ENCODE results near the gene AQP6. TPM values are rescaled to one million over a fixed set of nuclear protein-coding genes. Genes with fewer than 3 reads are reported as not detected.

The AQP6 gene, protein sequence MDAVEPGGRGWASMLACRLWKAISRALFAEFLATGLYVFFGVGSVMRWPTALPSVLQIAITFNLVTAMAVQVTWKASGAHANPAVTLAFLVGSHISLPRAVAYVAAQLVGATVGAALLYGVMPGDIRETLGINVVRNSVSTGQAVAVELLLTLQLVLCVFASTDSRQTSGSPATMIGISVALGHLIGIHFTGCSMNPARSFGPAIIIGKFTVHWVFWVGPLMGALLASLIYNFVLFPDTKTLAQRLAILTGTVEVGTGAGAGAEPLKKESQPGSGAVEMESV
- total RNA-seq = not detected in 2 replicates
- long read RNA-seq = 0 reads

DNA sequence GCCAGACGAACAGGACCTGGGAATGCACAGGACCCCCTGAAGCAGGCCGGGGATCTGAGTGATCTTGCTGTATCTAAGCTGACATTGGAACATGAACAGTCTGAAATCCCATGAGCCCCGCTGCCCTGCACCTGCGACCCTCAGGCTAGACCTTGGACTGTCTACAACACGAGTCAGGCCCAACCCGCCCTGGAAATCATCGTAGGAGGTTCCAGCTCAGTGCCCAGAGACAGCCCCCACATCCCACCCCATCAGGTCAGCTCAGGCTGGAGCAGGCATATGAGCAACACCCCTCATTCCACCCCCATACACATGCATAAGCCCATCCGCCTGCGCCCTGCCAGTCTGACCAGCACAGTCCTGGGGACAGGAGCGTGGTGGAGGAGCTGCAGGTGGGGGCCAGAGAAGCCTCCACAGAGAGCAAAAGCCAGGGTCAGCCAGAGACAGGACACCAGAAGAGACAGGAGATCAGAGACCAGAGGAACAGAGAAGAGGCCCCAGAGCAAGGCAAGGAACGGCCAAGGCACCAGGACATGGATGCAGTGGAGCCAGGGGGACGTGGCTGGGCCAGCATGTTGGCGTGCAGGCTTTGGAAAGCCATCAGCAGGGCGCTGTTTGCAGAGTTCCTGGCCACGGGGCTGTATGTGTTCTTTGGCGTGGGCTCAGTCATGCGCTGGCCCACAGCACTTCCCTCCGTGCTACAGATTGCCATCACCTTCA is at the start of gene AQP6:
TSS of gene AQP6 (plus strand) at position 307 of the 720 bp plus-strand sequence. CDS start at position 534, 227 bp downstream.
- TF ChIP-seq, protein P1, sequence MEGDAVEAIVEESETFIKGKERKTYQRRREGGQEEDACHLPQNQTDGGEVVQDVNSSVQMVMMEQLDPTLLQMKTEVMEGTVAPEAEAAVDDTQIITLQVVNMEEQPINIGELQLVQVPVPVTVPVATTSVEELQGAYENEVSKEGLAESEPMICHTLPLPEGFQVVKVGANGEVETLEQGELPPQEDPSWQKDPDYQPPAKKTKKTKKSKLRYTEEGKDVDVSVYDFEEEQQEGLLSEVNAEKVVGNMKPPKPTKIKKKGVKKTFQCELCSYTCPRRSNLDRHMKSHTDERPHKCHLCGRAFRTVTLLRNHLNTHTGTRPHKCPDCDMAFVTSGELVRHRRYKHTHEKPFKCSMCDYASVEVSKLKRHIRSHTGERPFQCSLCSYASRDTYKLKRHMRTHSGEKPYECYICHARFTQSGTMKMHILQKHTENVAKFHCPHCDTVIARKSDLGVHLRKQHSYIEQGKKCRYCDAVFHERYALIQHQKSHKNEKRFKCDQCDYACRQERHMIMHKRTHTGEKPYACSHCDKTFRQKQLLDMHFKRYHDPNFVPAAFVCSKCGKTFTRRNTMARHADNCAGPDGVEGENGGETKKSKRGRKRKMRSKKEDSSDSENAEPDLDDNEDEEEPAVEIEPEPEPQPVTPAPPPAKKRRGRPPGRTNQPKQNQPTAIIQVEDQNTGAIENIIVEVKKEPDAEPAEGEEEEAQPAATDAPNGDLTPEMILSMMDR (IDR thresholded peaks at IDR 0.05) = no peak
- Mint-ChIP-seq H3K9me3 (ENCODE audit: unreplicated experiment) (no peaks in the 10 kb centered on the region), H3K4me3 (ENCODE audit: unreplicated experiment) (no peak within 1 kb of the TSS), H3K36me3 (ENCODE audit: unreplicated experiment) (peaks cover 2% of the 10 kb centered on the region), H3K27ac (ENCODE audit: unreplicated experiment) (no peak within 1 kb of the TSS), H3K4me1 (ENCODE audit: unreplicated experiment) (peaks cover under 1% of the 10 kb centered on the region), H3K27me3 (ENCODE audit: unreplicated experiment) (peaks cover 3% of the 10 kb centered on the region)
- DNase-seq (ENCODE audit: extremely low spot score, unreplicated experiment) = no peak

DNA sequence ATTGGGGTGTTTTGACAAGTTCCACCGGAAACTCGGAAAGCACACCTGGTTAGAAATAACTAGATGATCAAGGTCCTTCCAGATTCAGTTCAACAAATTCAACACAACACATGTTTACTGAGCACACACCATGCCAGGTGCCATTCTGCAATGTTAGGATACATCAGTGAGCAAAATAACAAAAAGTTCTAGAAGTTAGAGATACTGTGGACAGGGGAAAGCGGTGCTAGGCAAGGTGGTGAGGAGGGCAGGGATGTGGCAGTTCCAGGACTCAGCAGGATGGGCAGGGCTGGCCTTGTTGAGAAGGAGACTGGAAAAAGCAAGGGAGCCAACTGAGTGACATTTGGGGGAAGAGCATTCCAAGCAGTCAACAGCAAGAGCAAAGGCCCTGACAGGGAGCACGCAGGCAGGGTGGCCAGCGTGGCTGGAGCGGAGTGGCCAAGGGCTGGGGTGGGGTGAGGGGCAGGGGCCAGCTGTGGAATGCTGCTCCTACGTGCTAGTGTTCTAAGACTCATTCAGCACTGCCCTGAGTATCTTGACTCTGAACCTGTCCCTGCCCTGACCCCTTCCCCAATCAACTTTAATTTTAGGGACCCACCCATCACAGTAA is 49.6 kb upstream of the AQP6 start:
- Mint-ChIP-seq H3K27ac (ENCODE audit: unreplicated experiment) (peak overlapping the region; percentile 16), H3K27me3 (ENCODE audit: unreplicated experiment) (no peaks in the 10 kb centered on the region), H3K9me3 (ENCODE audit: unreplicated experiment) (no peaks in the 10 kb centered on the region), H3K4me3 (ENCODE audit: unreplicated experiment) (no peak overlapping the region), H3K36me3 (ENCODE audit: unreplicated experiment) (no peaks in the 10 kb centered on the region), H3K4me1 (ENCODE audit: unreplicated experiment) (peaks cover 2% of the 10 kb centered on the region)
- DNase-seq (ENCODE audit: extremely low spot score, unreplicated experiment) = no peak
- TF ChIP-seq, protein P1 (IDR thresholded peaks at IDR 0.05) = no peak

DNA sequence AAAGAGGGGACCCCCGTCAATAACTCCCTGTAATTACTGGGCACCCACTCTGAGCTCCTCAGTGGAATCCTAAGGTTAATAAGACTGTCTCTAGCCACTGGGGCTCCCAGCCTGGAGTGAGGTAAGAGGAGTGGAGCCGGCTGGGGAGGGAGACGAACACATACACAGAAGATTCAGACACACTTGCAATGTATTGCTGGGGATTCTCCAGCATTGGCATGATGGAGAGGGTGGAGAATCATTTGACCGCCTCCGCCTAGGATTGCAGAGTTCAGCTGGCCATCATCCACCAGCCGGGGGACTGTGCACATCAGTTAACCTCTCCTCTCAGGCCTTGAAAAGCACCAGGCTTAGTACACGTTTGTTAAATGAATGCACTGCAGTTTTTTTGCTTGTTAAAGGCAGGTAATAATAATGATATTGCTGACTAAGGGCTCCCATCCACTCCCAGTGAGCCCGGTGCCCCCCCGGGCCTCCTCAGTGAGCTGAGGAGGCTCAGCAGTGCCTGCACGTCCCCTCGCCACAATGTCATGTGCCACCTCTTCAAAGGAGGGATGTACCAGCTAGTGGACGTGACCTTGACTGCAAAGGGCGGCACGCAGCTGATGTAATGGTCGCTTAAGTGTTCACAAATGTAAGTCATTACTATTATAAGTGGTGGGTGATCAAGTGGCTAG is 48.7 kb upstream of the AQP6 start:
- no peaks in the 10 kb centered on the region for H3K36me3 Mint-ChIP-seq (ENCODE audit: unreplicated experiment)
- DNase-seq (ENCODE audit: extremely low spot score, unreplicated experiment) = no peak
- no peak overlapping the region for H3K4me3 Mint-ChIP-seq (ENCODE audit: unreplicated experiment)
- TF ChIP-seq, protein P1 (IDR thresholded peaks at IDR 0.05) = no peak
- no peaks in the 10 kb centered on the region for H3K9me3 Mint-ChIP-seq (ENCODE audit: unreplicated experiment)
- H3K4me1 Mint-ChIP-seq (ENCODE audit: unreplicated experiment) = peaks cover 2% of the 10 kb centered on the region
- H3K27ac Mint-ChIP-seq (ENCODE audit: unreplicated experiment) = no peak overlapping the region
- no peaks in the 10 kb centered on the region for H3K27me3 Mint-ChIP-seq (ENCODE audit: unreplicated experiment)

DNA sequence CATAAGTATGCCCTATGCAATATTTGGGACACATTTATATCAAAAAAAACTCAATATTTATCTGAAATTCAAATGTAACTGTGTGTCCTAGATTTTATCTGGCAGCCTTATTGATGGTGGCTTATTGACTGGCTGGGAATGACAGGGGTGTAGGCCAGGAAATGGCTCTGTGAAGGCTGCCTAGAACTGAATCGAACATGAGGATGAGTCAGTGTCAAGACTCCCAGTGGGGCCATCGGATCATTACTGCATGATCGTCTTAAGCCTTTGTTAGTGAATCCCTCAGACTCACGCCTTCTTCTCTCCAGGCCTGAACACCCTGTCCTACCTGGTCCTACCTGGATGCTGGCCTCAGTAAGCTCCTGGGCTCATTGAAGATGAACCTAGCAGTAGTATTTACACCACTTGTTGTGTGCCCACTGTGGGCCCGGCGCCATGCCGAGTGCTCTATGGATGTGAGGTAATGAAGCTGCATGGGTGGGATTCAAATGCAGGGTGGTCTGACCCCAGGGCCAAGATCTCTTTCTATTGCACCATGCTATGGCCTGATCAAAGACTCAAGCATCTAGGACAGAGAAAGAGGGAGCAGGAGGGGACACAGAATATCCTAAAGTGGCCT is 48.0 kb upstream of the AQP6 start:
- no peaks in the 10 kb centered on the region for H3K36me3 Mint-ChIP-seq (ENCODE audit: unreplicated experiment)
- no peaks in the 10 kb centered on the region for H3K9me3 Mint-ChIP-seq (ENCODE audit: unreplicated experiment)
- H3K4me1 Mint-ChIP-seq (ENCODE audit: unreplicated experiment) = peaks cover 2% of the 10 kb centered on the region
- no peak for DNase-seq (ENCODE audit: extremely low spot score, unreplicated experiment)
- no peak overlapping the region for H3K27ac Mint-ChIP-seq (ENCODE audit: unreplicated experiment)
- H3K4me3 Mint-ChIP-seq (ENCODE audit: unreplicated experiment) = no peak overlapping the region
- no peaks in the 10 kb centered on the region for H3K27me3 Mint-ChIP-seq (ENCODE audit: unreplicated experiment)
- TF ChIP-seq, protein P1 (IDR thresholded peaks at IDR 0.05) = no peak
